Islet precursor cell (in vitro differentiated cells): ENCODE results near the gene SUN3.
"Not testable (repeated sequence)": the region's sequence is repeated elsewhere in the genome, so short reads cannot be mapped to it uniquely, and the experiment has no call there.

Experiments used
- DNase-seq: peaks from one replicate; pipeline ENCODE4 v3.0.0-alpha.2; 2018

Gene SUN3

GRCh38 chr7:47942651-47943050 lies 86.3 kb downstream of the SUN3 start:
- DNase-seq, result not testable (repeated sequence)

GRCh38 chr7:47942132-47942531 lies 86.8 kb downstream of the SUN3 start:
- no peak for DNase-seq

GRCh38 chr7:47941136-47941844 lies 87.6 kb downstream of the SUN3 start:
- no peak for DNase-seq

GRCh38 chr7:47940088-47941013 lies 88.6 kb downstream of the SUN3 start:
- DNase-seq, result peak; percentile 61

GRCh38 chr7:47939425-47940036 lies 89.4 kb downstream of the SUN3 start:
- no peak for DNase-seq

- DNase-seq, result no peak
Observed at GRCh38 chr7:47938574-47939165, 90.2 kb downstream of the SUN3 start.

GRCh38 chr7:47937711-47938573 lies 91.0 kb downstream of the SUN3 start:
- DNase-seq, result no peak
